ENCODE results near the gene PLA2G5.

GRCh38 chr1:20078171-20078651 lies 8.2 kb downstream of the PLA2G5 start:
- TF ChIP-seq SUZ12 (IDR thresholded peaks at IDR 0.05) (no peak), TARDBP (IDR thresholded peaks at IDR 0.05) (no peak), FOXM1 (IDR thresholded peaks at IDR 0.05; ENCODE audit: borderline replicate concordance) (no peak), BHLHE40 (IDR thresholded peaks at IDR 0.05; ENCODE audit: borderline replicate concordance) (no peak), LEF1 (IDR thresholded peaks at IDR 0.05; ENCODE audit: borderline replicate concordance) (no peak), FOXA1 (IDR thresholded peaks at IDR 0.05) (no peak), ELF4 (IDR thresholded peaks at IDR 0.05) (no peak), SP1 (IDR thresholded peaks at IDR 0.05) (no peak), FOXK2 (IDR thresholded peaks at IDR 0.05) (no peak)
